ENCODE data around the gene ENTPD2.

ENTPD2 gene

GRCh38 chr9:137030006-137030405, 23.9 kb downstream of the ENTPD2 start:
- DNase-seq (ENCODE audit: low spot score) = no peak

- no peak for DNase-seq (ENCODE audit: low spot score)
Measured at GRCh38 chr9:137029058-137029936, 24.6 kb downstream of the ENTPD2 start.

- DNase-seq (ENCODE audit: low spot score) = no peak
Measured at GRCh38 chr9:137028263-137029057, 25.4 kb downstream of the ENTPD2 start.

- DNase-seq (ENCODE audit: low spot score) = no peak
Measured at GRCh38 chr9:137027369-137028262, 26.2 kb downstream of the ENTPD2 start, which contains the start of gene ABCA2. ABCA2 (minus strand) TSS chr9:137028237; CDS start chr9:137028140, 97 bp downstream.

- DNase-seq (ENCODE audit: low spot score) = no peak
Measured at GRCh38 chr9:137026828-137027227, 27.0 kb downstream of the ENTPD2 start.

GRCh38 chr9:137026384-137026783, 27.5 kb downstream of the ENTPD2 start:
- no peak for DNase-seq (ENCODE audit: low spot score)

GRCh38 chr9:137025517-137025966, 28.3 kb downstream of the ENTPD2 start:
- DNase-seq (ENCODE audit: low spot score) = no peak

GRCh38 chr9:137023583-137023991, 30.3 kb downstream of the ENTPD2 start:
- DNase-seq (ENCODE audit: low spot score) = no peak

GRCh38 chr9:137023157-137023556, 30.7 kb downstream of the ENTPD2 start:
- DNase-seq (ENCODE audit: low spot score) = no peak

GRCh38 chr9:137022662-137023008, 31.2 kb downstream of the ENTPD2 start:
- DNase-seq (ENCODE audit: low spot score) = no peak

- no peak for DNase-seq (ENCODE audit: low spot score)
Measured at GRCh38 chr9:137021979-137022661, 31.7 kb downstream of the ENTPD2 start.

- DNase-seq (ENCODE audit: low spot score) = no peak
Measured at GRCh38 chr9:137021568-137021978, 32.3 kb downstream of the ENTPD2 start.

- no peak for DNase-seq (ENCODE audit: low spot score)
Measured at GRCh38 chr9:137020771-137021567, 32.9 kb downstream of the ENTPD2 start.

- no peak for DNase-seq (ENCODE audit: low spot score)
Measured at GRCh38 chr9:137019891-137020683, 33.8 kb downstream of the ENTPD2 start.

GRCh38 chr9:137018761-137019559, 34.9 kb downstream of the ENTPD2 start:
- no peak for DNase-seq (ENCODE audit: low spot score)

GRCh38 chr9:137017791-137018497, 35.9 kb downstream of the ENTPD2 start:
- DNase-seq (ENCODE audit: low spot score) = no peak

- DNase-seq (ENCODE audit: low spot score) = no peak
Measured at GRCh38 chr9:137017071-137017470, 36.8 kb downstream of the ENTPD2 start.

GRCh38 chr9:137016436-137016835, 37.4 kb downstream of the ENTPD2 start:
- DNase-seq (ENCODE audit: low spot score) = no peak

All from kidney capillary endothelial cell (primary cell).